Measurements from ENCODE around the gene NBAS.

- TF ChIP-seq CTCF (conservative IDR thresholded peaks at IDR 0.05; ENCODE audit: low read length) (no peak), EZH2phosphoT487 (IDR thresholded peaks at IDR 0.05; ENCODE audit: borderline replicate concordance, low read depth, low read length) (no peak)
Observed at GRCh38 chr2:15532996-15533395, 28.1 kb downstream of the NBAS start.

Data from OCI-LY7 (cell line).